Hepatocyte (in vitro differentiated cells): Measurements from ENCODE around the gene CGREF1. TPM values are rescaled to one million over a fixed set of nuclear protein-coding genes. Genes with fewer than 3 reads are reported as not detected.

Experiments
- DNase-seq: peaks from one replicate; pipeline ENCODE4 v3.0.0-alpha.2; 2016; ENCODE audit warnings: low spot score
- H2AFZ ChIP-seq: fragments of 200-600 bp; sonication (generic); 2 replicates; pipeline ENCODE4 v1.6.0; 2016; ENCODE audit warnings: antibody characterized with exemption, mild to moderate bottlenecking
- H3K27ac ChIP-seq: fragments of 200-600 bp; sonication (generic); 2 replicates; pipeline ENCODE4 v1.5.1; 2016; ENCODE audit warnings: mild to moderate bottlenecking
- H3K27me3 ChIP-seq: fragments of 200-600 bp; sonication (generic); 2 replicates; pipeline ENCODE4 v1.6.1; 2016
- H3K36me3 ChIP-seq: fragments of 200-600 bp; sonication (generic); replicated peaks from 2 replicates; pipeline ENCODE4 v1.5.1; 2016; ENCODE audit warnings: low read depth; ENCODE audit not compliant: insufficient read depth
- H3K4me1 ChIP-seq: fragments of 200-600 bp; sonication (generic); 2 replicates; pipeline ENCODE4 v1.5.1; 2016; ENCODE audit warnings: mild to moderate bottlenecking, moderate library complexity; ENCODE audit not compliant: insufficient read depth
- H3K4me2 ChIP-seq: fragments of 200-600 bp; sonication (generic); 2 replicates; pipeline ENCODE4 v1.6.0; 2016
- H3K4me3 ChIP-seq: fragments of 200-600 bp; sonication (generic); 2 replicates; pipeline ENCODE4 v1.5.1; 2016; ENCODE audit warnings: mild to moderate bottlenecking
- H3K79me2 ChIP-seq: fragments of 200-600 bp; sonication (generic); 2 replicates; pipeline ENCODE4 v1.6.0; 2017; ENCODE audit warnings: mild to moderate bottlenecking
- H3K9me2 ChIP-seq: fragments of 200-600 bp; sonication (generic); replicated peaks from 2 replicates; pipeline ENCODE4 v1.6.0; 2017; ENCODE audit warnings: mild to moderate bottlenecking; ENCODE audit not compliant: insufficient read depth
- H3K9me3 ChIP-seq: fragments of 200-600 bp; sonication (generic); 2 replicates; pipeline ENCODE4 v1.5.1; 2016; ENCODE audit warnings: low read depth, mild to moderate bottlenecking
- H4K20me1 ChIP-seq: fragments of 200-600 bp; sonication (generic); 2 replicates; pipeline ENCODE4 v1.6.0; 2016; ENCODE audit warnings: mild to moderate bottlenecking; ENCODE audit not compliant: insufficient read depth, poor library complexity, severe bottlenecking
- CTCF ChIP-seq: fragments of 200-600 bp; sonication (generic); IDR thresholded peaks from 2 replicates; pipeline ENCODE4 v1.5.1; 2016; ENCODE audit warnings: antibody characterized with exemption, mild to moderate bottlenecking; ENCODE audit not compliant: poor library complexity
- EZH2 ChIP-seq: fragments of 200-600 bp; sonication (generic); IDR thresholded peaks from 2 replicates; pipeline ENCODE4 v1.6.1; 2016; ENCODE audit warnings: antibody characterized with exemption, mild to moderate bottlenecking, borderline replicate concordance
- EZH2phosphoT487 ChIP-seq: fragments of 200-600 bp; sonication (generic); IDR thresholded peaks from one replicate; pipeline ENCODE4 v1.6.1; 2018; ENCODE audit warnings: antibody characterized with exemption, mild to moderate bottlenecking, low read depth, moderate library complexity; ENCODE audit not compliant: unreplicated experiment, severe bottlenecking
- WGBS: methylation state at CpG from one replicate; pipeline ENCODE4 v1.1.6; 2016; ENCODE audit warnings: low lambda C conversion rate; ENCODE audit errors: missing lambda C conversion rate; 5-methylcytosine and 5-hydroxymethylcytosine counted together
- polyA plus RNA-seq: library from polyadenylated mRNA; unstranded; fragments of >200 nt; fragmentation: Nextera tagmentation; extraction: Ambion mirVana; gene quantifications from 2 replicates; pipeline ENCODE4 v1.2.1, GENCODE V29; 2016
- total RNA-seq: library from RNA; depleted of rRNA; stranded (reverse); fragments of >200 nt; gene quantifications from 2 replicates; pipeline ENCODE4 v1.2.3, GENCODE V29; 2014

Gene CGREF1
- total and polyA plus RNA-seq, 2 experiments from 2014 or later = 1.8 to 2.5 TPM

- Histone ChIP-seq H3K36me3 (no peaks in the 10 kb centered on the region), H3K4me2 (no peak overlapping the region), H3K9me2 (no peaks in the 10 kb centered on the region), H3K4me1 (peaks cover 18% of the 10 kb centered on the region), H3K4me3 (no peak overlapping the region), H4K20me1 (peaks cover 3% of the 10 kb centered on the region), H3K27ac (no peak overlapping the region), H3K27me3 (no peaks in the 10 kb centered on the region), H2AFZ (no peak overlapping the region), H3K9me3 (no peaks in the 10 kb centered on the region), H3K79me2 (peaks cover 19% of the 10 kb centered on the region)
- no peak for DNase-seq
- 87% methylated on average over 19 of the region's 20 CpGs for WGBS
- no peak for TF ChIP-seq EZH2phosphoT487
- no peak for TF ChIP-seq EZH2
- no peak for TF ChIP-seq CTCF
Measured at GRCh38 chr2:27083410-27084296, 35.3 kb downstream of the CGREF1 start.

DNA sequence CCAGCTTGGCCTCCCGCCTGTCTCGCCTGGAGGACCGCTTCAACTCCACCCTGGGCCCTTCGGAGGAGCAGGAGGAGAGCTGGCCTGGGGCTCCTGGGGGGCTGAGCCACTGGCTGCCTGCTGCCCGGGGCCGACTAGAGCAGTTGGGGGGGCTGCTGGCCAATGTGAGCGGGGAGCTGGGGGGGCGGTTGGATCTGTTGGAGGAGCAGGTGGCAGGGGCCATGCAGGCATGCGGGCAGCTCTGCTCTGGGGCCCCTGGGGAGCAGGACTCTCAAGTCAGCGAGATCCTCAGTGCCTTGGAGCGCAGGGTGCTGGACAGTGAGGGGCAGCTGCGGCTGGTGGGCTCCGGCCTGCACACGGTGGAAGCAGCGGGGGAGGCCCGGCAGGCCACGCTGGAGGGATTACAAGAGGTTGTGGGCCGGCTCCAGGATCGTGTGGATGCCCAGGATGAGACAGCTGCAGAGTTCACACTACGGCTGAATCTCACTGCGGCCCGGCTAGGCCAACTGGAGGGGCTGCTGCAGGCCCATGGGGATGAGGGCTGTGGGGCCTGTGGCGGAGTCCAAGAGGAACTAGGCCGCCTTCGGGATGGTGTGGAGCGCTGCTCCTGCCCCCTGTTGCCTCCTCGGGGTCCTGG lies 36.0 kb downstream of the CGREF1 start:
- no peak overlapping the region for H3K27ac ChIP-seq
- TF ChIP-seq EZH2 (no peak), EZH2phosphoT487 (no peak), CTCF (no peak)
- no peak overlapping the region for H3K4me3 ChIP-seq
- H3K9me3 ChIP-seq = no peaks in the 10 kb centered on the region
- no peak for DNase-seq
- H3K79me2 ChIP-seq = peaks cover 21% of the 10 kb centered on the region
- WGBS = 87% methylated on average over 18 of the region's 27 CpGs
- no peaks in the 10 kb centered on the region for H3K9me2 ChIP-seq
- H3K4me2 ChIP-seq = no peak overlapping the region
- no peaks in the 10 kb centered on the region for H3K36me3 ChIP-seq
- H2AFZ ChIP-seq = no peak overlapping the region
- H3K4me1 ChIP-seq = peaks cover 21% of the 10 kb centered on the region
- H4K20me1 ChIP-seq = peaks cover 3% of the 10 kb centered on the region
- no peaks in the 10 kb centered on the region for H3K27me3 ChIP-seq

GRCh38 chr2:27081984-27082772 lies 36.8 kb downstream of the CGREF1 start:
- 95% methylated on average over 31 of the region's 38 CpGs for WGBS
- H2AFZ ChIP-seq = no peak overlapping the region
- H3K4me3 ChIP-seq = no peak overlapping the region
- no peak for DNase-seq
- H3K4me2 ChIP-seq = no peak overlapping the region
- H3K4me1 ChIP-seq = peaks cover 24% of the 10 kb centered on the region
- no peaks in the 10 kb centered on the region for H3K27me3 ChIP-seq
- H3K27ac ChIP-seq = no peak overlapping the region
- H3K9me2 ChIP-seq = no peaks in the 10 kb centered on the region
- peaks cover 21% of the 10 kb centered on the region for H3K79me2 ChIP-seq
- TF ChIP-seq CTCF (no peak), EZH2phosphoT487 (no peak), EZH2 (no peak)
- no peaks in the 10 kb centered on the region for H3K9me3 ChIP-seq
- H3K36me3 ChIP-seq = no peaks in the 10 kb centered on the region
- peaks cover 3% of the 10 kb centered on the region for H4K20me1 ChIP-seq
